HCT116 (cell line): ENCODE results near the gene PHF21B. TPM values are rescaled to one million over a fixed set of nuclear protein-coding genes. Genes with fewer than 3 reads are reported as not detected.

Experiments
- ATAC-seq: fragments of 200-7000 bp; cut with Tn5 transposase; 2 replicates; pipeline ENCODE4 v1.9.1; 2020; ENCODE audit warnings: mild to moderate bottlenecking, moderate library complexity
- BruUV-seq: library from RNA; stranded (reverse); fragments of 400-500 nt; replicated peaks from 2 replicates; lab custom pipeline; 2021; lab: Mats Ljungman, UMichigan
- CTCF ChIA-PET: fragments of 300-600 bp; sonication (Branson Sonifier 250); formaldehyde crosslinking; loops from one replicate; lab custom pipeline; 2021; ENCODE audit warnings: antibody characterized with exemption; lab: Charles Lee
- POLR2A ChIA-PET: fragments of 300-600, 350-600 bp; sonication (Branson Sonifier 250); formaldehyde crosslinking; loops from one replicate; lab custom pipeline; 2021; ENCODE audit warnings: antibody characterized with exemption; lab: Charles Lee
- RAD21 ChIA-PET, 2 experiments: fragments of 300-600 bp; sonication (Branson Sonifier 250); formaldehyde crosslinking; loops; one replicate each; lab custom pipeline; 2023; ENCODE audit warnings: low total read pairs in 2 of 2; ENCODE audit not compliant: uncharacterized antibody in 2 of 2, unreplicated experiment in 2 of 2, low non-redundant PET in 1 of 2; lab: Charles Lee
- DNase-seq: peaks from one replicate; pipeline ENCODE4 v3.0.0-alpha.2; 2010; ENCODE audit warnings: low read depth, low spot score
- H2AFZ ChIP-seq: fragments of 200-600 bp; shearing (Covaris generic), sonication (generic); 2 replicates; pipeline ENCODE4 v1.6.1; 2017; ENCODE audit warnings: low read depth, mixed run types, mixed read lengths, antibody characterized with exemption, low read length; ENCODE audit not compliant: poor library complexity, severe bottlenecking
- H3K27ac ChIP-seq: 2 replicates; pipeline ENCODE4 v1.5.1; 2012; ENCODE audit warnings: low read depth, low read length
- H3K27me3 ChIP-seq: fragments of 200-600 bp; sonication (generic); 2 replicates; pipeline ENCODE4 v1.6.1; 2016; ENCODE audit warnings: mixed run types, low read length, mixed read lengths; ENCODE audit not compliant: insufficient read depth
- H3K36me3 ChIP-seq, 2 experiments: fragments of 200-500 bp in 1 of 2; fragments of 200-600 bp in 1 of 2; sonication (Bioruptor generic) in 1 of 2; sonication (generic) in 1 of 2; 2 replicates each; pipeline versions ENCODE4 v1.5.1 to v1.6.1; 2014 to 2016; ENCODE audit warnings: low read length in 2 of 2, inconsistent platforms in 1 of 2, mixed read lengths in 1 of 2, mixed run types in 1 of 2; ENCODE audit not compliant: insufficient read depth in 2 of 2, control insufficient read depth in 1 of 2
- H3K4me1 ChIP-seq, 2 experiments: fragments of 200-600 bp in 1 of 2; sonication (generic) in 1 of 2; 2 replicates each; pipeline versions ENCODE4 v1.5.1 to v1.6.1; 2012 to 2017; ENCODE audit warnings: low read length in 2 of 2, inconsistent platforms in 1 of 2, mild to moderate bottlenecking in 1 of 2, mixed read lengths in 1 of 2, mixed run types in 1 of 2, moderate library complexity in 1 of 2; ENCODE audit not compliant: insufficient read depth in 2 of 2, control insufficient read depth in 1 of 2
- H3K4me2 ChIP-seq: fragments of 200-600 bp; sonication (generic); 2 replicates; pipeline ENCODE4 v1.6.1; 2017; ENCODE audit warnings: mixed run types, low read length, mixed read lengths
- H3K4me3 ChIP-seq, 2 experiments: fragments of 200-600 bp in 1 of 2; sonication (generic) in 1 of 2; replicated peaks in 1 of 2; 2 replicates each; pipeline ENCODE4 v1.5.1; 2011 to 2016; ENCODE audit warnings: low read length in 2 of 2, control low read depth in 1 of 2, low read depth in 1 of 2, mild to moderate bottlenecking in 1 of 2, mixed read lengths in 1 of 2, mixed run types in 1 of 2
- H3K79me2 ChIP-seq: fragments of 200-600 bp; sonication (generic); 2 replicates; pipeline ENCODE4 v1.6.1; 2017; ENCODE audit warnings: mild to moderate bottlenecking, mixed run types, low read length, moderate library complexity, mixed read lengths; ENCODE audit not compliant: insufficient read depth
- H3K9ac ChIP-seq: fragments of 200-600 bp; sonication (generic); 2 replicates; pipeline ENCODE4 v1.6.1; 2016; ENCODE audit warnings: low read length, mixed read lengths
- H3K9me2 ChIP-seq: fragments of 200-600 bp; sonication (generic), shearing (Covaris generic); 2 replicates; pipeline ENCODE4 v1.6.1; 2017; ENCODE audit warnings: mixed run types, mild to moderate bottlenecking, moderate library complexity; ENCODE audit not compliant: insufficient read depth
- H3K9me3 ChIP-seq, 2 experiments: fragments of 200-500 bp in 1 of 2; fragments of 200-600 bp in 1 of 2; sonication (Bioruptor generic) in 1 of 2; sonication (generic) in 1 of 2; 2 replicates each; pipeline ENCODE4 v1.6.1; 2014 to 2017; ENCODE audit warnings: low read length in 2 of 2, mixed read lengths in 2 of 2, inconsistent platforms in 1 of 2, low read depth in 1 of 2, mild to moderate bottlenecking in 1 of 2, mixed run types in 1 of 2, moderate library complexity in 1 of 2; ENCODE audit not compliant: control insufficient read depth in 1 of 2, insufficient read depth in 1 of 2
- H4K20me1 ChIP-seq: fragments of 200-600 bp; sonication (generic), shearing (Covaris generic); 2 replicates; pipeline ENCODE4 v1.6.1; 2017; ENCODE audit warnings: mixed run types, mild to moderate bottlenecking, moderate library complexity; ENCODE audit not compliant: insufficient read depth
- CBX3 ChIP-seq: IDR thresholded peaks from 2 replicates; pipeline ENCODE4 v1.6.1; 2012; ENCODE audit warnings: low read depth
- CEBPB ChIP-seq: IDR thresholded peaks from 2 replicates; pipeline ENCODE4 v1.6.1; 2012; ENCODE audit warnings: low read depth
- EGR1 ChIP-seq: IDR thresholded peaks from 2 replicates; pipeline ENCODE4 v1.6.1; 2012; ENCODE audit warnings: low read depth
- POLR2AphosphoS5 ChIP-seq: IDR thresholded peaks from 2 replicates; pipeline ENCODE4 v1.6.1; 2011; ENCODE audit warnings: mild to moderate bottlenecking, low read depth, low read length, moderate library complexity
- RAD21 ChIP-seq: IDR thresholded peaks from 2 replicates; pipeline ENCODE4 v1.6.1; 2012; ENCODE audit warnings: low read depth, mild to moderate bottlenecking
- SIN3A ChIP-seq: IDR thresholded peaks from 2 replicates; pipeline ENCODE4 v1.6.1; 2012; ENCODE audit warnings: low read depth
- SRF ChIP-seq: IDR thresholded peaks from 2 replicates; pipeline ENCODE4 v1.6.1; 2012; ENCODE audit warnings: low read depth
- ZFX ChIP-seq: fragments of 450-650 bp; IDR thresholded peaks from 2 replicates; pipeline ENCODE4 v1.6.1; 2017
- intact Hi-C: fragments of 100-400 bp; cut with micrococcal nuclease; formaldehyde crosslinking; loops from 2 replicates; pipeline ENCODE4 v1.10.0; 2022
- total RNA-seq: library from RNA; stranded (reverse); gene quantifications from one replicate; pipeline ENCODE4 v1.2.1, GENCODE V29; 2021; ENCODE audit not compliant: unreplicated experiment

PHF21B gene
- total RNA-seq, 1 experiment from 2014 or later = not detected

- H3K9me3 ChIP-seq = no peaks in the 10 kb centered on the region
- H3K27me3 ChIP-seq = no peaks in the 10 kb centered on the region
- BruUV-seq = no TSS peak
- no peaks in the 10 kb centered on the region for H3K36me3 ChIP-seq
- RAD21 ChIA-PET = no interaction called here
- no peak overlapping the region for H2AFZ ChIP-seq
- ATAC-seq (no peak), DNase-seq (no peak)
- no peaks in the 10 kb centered on the region for H3K79me2 ChIP-seq
- H4K20me1 ChIP-seq = no peaks in the 10 kb centered on the region
- TF ChIP-seq RAD21 = no peak
- no peaks in the 10 kb centered on the region for H3K4me1 ChIP-seq
- H3K9me2 ChIP-seq = no peaks in the 10 kb centered on the region
- CTCF ChIA-PET = no interaction called here
- no peak overlapping the region for H3K27ac ChIP-seq
- no peak overlapping the region for H3K4me2 ChIP-seq
- no peak overlapping the region for H3K4me3 ChIP-seq
- intact Hi-C loops = no loop called here
- POLR2A ChIA-PET = no interaction called here
- H3K9ac ChIP-seq = no peak overlapping the region
These were observed 4.8 kb upstream of the PHF21B start for GRCh38 chr22:45014654-45015053.

DNA sequence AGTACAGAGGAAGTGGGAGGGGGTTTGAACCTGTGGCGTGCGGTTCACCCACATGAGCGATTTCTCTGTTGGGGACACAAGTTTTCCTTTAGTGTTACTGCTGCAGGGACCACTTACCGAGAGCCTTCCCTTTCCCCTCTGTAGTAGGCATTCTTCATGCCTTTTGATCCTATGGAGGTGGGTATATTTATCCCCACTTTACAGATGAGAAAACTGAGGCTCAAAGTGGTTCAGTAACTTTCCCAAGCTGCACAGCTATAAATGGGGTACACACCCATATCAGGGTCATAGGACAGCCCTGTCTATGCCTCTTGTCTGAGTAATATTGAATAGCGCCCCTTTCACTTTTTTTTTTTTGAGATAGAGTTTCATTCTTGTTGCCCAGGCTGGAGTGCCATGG lies 3.3 kb upstream of the PHF21B start:
- Histone ChIP-seq H4K20me1 (no peaks in the 10 kb centered on the region), H3K79me2 (no peaks in the 10 kb centered on the region), H3K4me3 (no peak overlapping the region), H3K27ac (no peak overlapping the region), H3K4me1 (no peaks in the 10 kb centered on the region), H2AFZ (no peak overlapping the region), H3K4me2 (no peak overlapping the region), H3K36me3 (no peaks in the 10 kb centered on the region), H3K27me3 (no peaks in the 10 kb centered on the region), H3K9ac (no peak overlapping the region), H3K9me2 (no peaks in the 10 kb centered on the region), H3K9me3 (no peaks in the 10 kb centered on the region)
- ChIA-PET POLR2A (no interaction called here), RAD21 (no interaction called here), CTCF (no interaction called here)
- TF ChIP-seq CBX3 (no peak), EGR1 (no peak), SIN3A (no peak), SRF (no peak), ZFX (no peak), CEBPB (no peak), POLR2AphosphoS5 (no peak)
- intact Hi-C loops = no loop called here
- no peak for ATAC-seq
- no peak for DNase-seq
- BruUV-seq = no TSS peak
